A549 (cell line): Measurements from ENCODE around the gene CREB5.

ENCODE experiments used
- CHD2 ChIP-seq: fragments of 150-350 bp; IDR thresholded peaks from 2 replicates; pipeline ENCODE4 v1.6.1; 2014; ENCODE audit warnings: low read length; ENCODE audit not compliant: partially characterized antibody
- CTCF ChIP-seq: fragments of >200 bp; sonication (Bioruptor Twin); formaldehyde crosslinking; IDR thresholded peaks from 3 replicates; pipeline ENCODE4 v1.5.1; 2016
- EP300 ChIP-seq, 2 experiments: fragments of >200 bp; sonication (Bioruptor Twin); formaldehyde crosslinking; IDR thresholded peaks; 2 replicates in 1 of 2; 3 replicates in 1 of 2; pipeline ENCODE4 v1.6.1; 2016 to 2017
- HES2 ChIP-seq: fragments of >200 bp; sonication (Bioruptor Twin); formaldehyde crosslinking; IDR thresholded peaks from 2 replicates; pipeline ENCODE4 v1.6.1; 2016
- HOXA7 ChIP-seq: fragments of 250-450 bp; sonication (Bioruptor Pico); IDR thresholded peaks from 2 replicates; pipeline ENCODE4 v1.5.0; 2020; ENCODE audit warnings: mild to moderate bottlenecking, moderate library complexity
- JUNB ChIP-seq: fragments of >200 bp; sonication (Bioruptor Twin); formaldehyde crosslinking; IDR thresholded peaks from 2 replicates; pipeline ENCODE4 v1.6.1; 2016
- MYC ChIP-seq: IDR thresholded peaks from 2 replicates; pipeline ENCODE4 v1.6.1; 2012; ENCODE audit warnings: mild to moderate bottlenecking, inconsistent platforms, low read length, improper control_type of control experiment, borderline replicate concordance
- POLR2A ChIP-seq: IDR thresholded peaks from 2 replicates; pipeline ENCODE4 v1.6.1; 2012; ENCODE audit warnings: mild to moderate bottlenecking, low read length
- RAD21 ChIP-seq, 2 experiments: fragments of >200 bp in 1 of 2; sonication (Bioruptor Twin) in 1 of 2; formaldehyde crosslinking in 1 of 2; IDR thresholded peaks in 1 of 2; conservative IDR thresholded peaks in 1 of 2; 2 replicates in 1 of 2; 3 replicates in 1 of 2; pipeline ENCODE4 v1.6.1; 2012 to 2018; ENCODE audit warnings: inconsistent platforms in 1 of 2
- SMC3 ChIP-seq: fragments of >200 bp; sonication (Bioruptor Twin); formaldehyde crosslinking; IDR thresholded peaks from 3 replicates; pipeline ENCODE4 v1.6.1; 2018; ENCODE audit warnings: inconsistent platforms
- TP53 ChIP-seq: fragments of 250-450 bp; sonication (Bioruptor Pico); IDR thresholded peaks from 2 replicates; pipeline ENCODE4 v1.5.0; 2021; ENCODE audit warnings: mild to moderate bottlenecking, moderate library complexity
- USF2 ChIP-seq: fragments of 450-650 bp; IDR thresholded peaks from 2 replicates; pipeline ENCODE4 v1.6.1; 2014; ENCODE audit warnings: antibody characterized with exemption

GRCh38 chr7:28432105-28432504 is 19.8 kb downstream of the CREB5 start:
- TF ChIP-seq HOXA7 (no peak), CHD2 (no peak), MYC (no peak), SMC3 (no peak), POLR2A (no peak), RAD21 (conservative IDR thresholded peaks at IDR 0.05 in 1 of 2, IDR thresholded peaks at IDR 0.05 in 1 of 2) (no peak), USF2 (no peak), CTCF (no peak), TP53 (CRISPR knock-in tag) (no peak), EP300 (IDR thresholded peaks at IDR 0.05) (no peak), HES2 (no peak), JUNB (no peak)
